ENCODE results near the gene PTP4A2. TPM values are rescaled to one million over a fixed set of nuclear protein-coding genes. Genes with fewer than 3 reads are reported as not detected.

Gene PTP4A2
- total RNA-seq, 6 experiments from 2014 or later: 258 to 353 (median 305) TPM

- Mint-ChIP-seq H3K36me3 (ENCODE audit: low read depth) (peaks cover 36% of the 10 kb centered on the region), H3K4me1 (ENCODE audit: low read depth) (peaks cover 36% of the 10 kb centered on the region), H3K4me3 (no peak overlapping the region), H3K27ac (0 out of 2 replicates have a peak overlapping the region, but pooled peaks have one; percentile 24), H3K27me3 (ENCODE audit: insufficient read depth) (peaks cover 2% of the 10 kb centered on the region), H3K9me3 (no peaks in the 10 kb centered on the region)
- DNase-seq: no peak
- no peak for TF ChIP-seq CTCF (IDR thresholded peaks at IDR 0.05)
These were observed 25.3 kb downstream of the PTP4A2 start for GRCh38 chr1:31912839-31913239.

- TF ChIP-seq CTCF (IDR thresholded peaks at IDR 0.05): no peak
- H3K27ac Mint-ChIP-seq: peak overlapping the region; percentile 24; the same call in 1 of the 2 replicates
- no peaks in the 10 kb centered on the region for H3K9me3 Mint-ChIP-seq
- peaks cover 2% of the 10 kb centered on the region for H3K27me3 Mint-ChIP-seq (ENCODE audit: insufficient read depth)
- DNase-seq: no peak
- H3K36me3 Mint-ChIP-seq (ENCODE audit: low read depth): peaks cover 41% of the 10 kb centered on the region
- H3K4me1 Mint-ChIP-seq (ENCODE audit: low read depth): peaks cover 40% of the 10 kb centered on the region
- H3K4me3 Mint-ChIP-seq: no peak overlapping the region
These were observed 26.0 kb downstream of the PTP4A2 start for GRCh38 chr1:31911994-31912780.

- no peak for DNase-seq
- H3K36me3 Mint-ChIP-seq (ENCODE audit: low read depth): peaks cover 54% of the 10 kb centered on the region
- peak overlapping the region; percentile 8; the same call in 1 of the 2 replicates for H3K27ac Mint-ChIP-seq
- H3K4me1 Mint-ChIP-seq (ENCODE audit: low read depth): peaks cover 40% of the 10 kb centered on the region
- no peak overlapping the region for H3K4me3 Mint-ChIP-seq
- H3K27me3 Mint-ChIP-seq (ENCODE audit: insufficient read depth): peaks cover 2% of the 10 kb centered on the region
- no peaks in the 10 kb centered on the region for H3K9me3 Mint-ChIP-seq
- no peak for TF ChIP-seq CTCF (IDR thresholded peaks at IDR 0.05)
These were observed 27.2 kb downstream of the PTP4A2 start for GRCh38 chr1:31910933-31911332.

GRCh38 chr1:31909691-31910090, 28.5 kb downstream of the PTP4A2 start:
- no peak overlapping the region for H3K4me3 Mint-ChIP-seq
- TF ChIP-seq CTCF (IDR thresholded peaks at IDR 0.05): no peak
- peaks cover 40% of the 10 kb centered on the region for H3K4me1 Mint-ChIP-seq (ENCODE audit: low read depth)
- H3K9me3 Mint-ChIP-seq: no peaks in the 10 kb centered on the region
- no peak overlapping the region for H3K27ac Mint-ChIP-seq
- H3K36me3 Mint-ChIP-seq (ENCODE audit: low read depth): peaks cover 66% of the 10 kb centered on the region
- DNase-seq: no peak
- peaks cover 4% of the 10 kb centered on the region for H3K27me3 Mint-ChIP-seq (ENCODE audit: insufficient read depth)

GRCh38 chr1:31906557-31906956, 31.6 kb downstream of the PTP4A2 start:
- peaks cover 8% of the 10 kb centered on the region for H3K27me3 Mint-ChIP-seq (ENCODE audit: insufficient read depth)
- no peak for DNase-seq
- TF ChIP-seq CTCF (IDR thresholded peaks at IDR 0.05): no peak
- peaks cover 68% of the 10 kb centered on the region for H3K36me3 Mint-ChIP-seq (ENCODE audit: low read depth)
- no peak overlapping the region for H3K27ac Mint-ChIP-seq
- no peaks in the 10 kb centered on the region for H3K9me3 Mint-ChIP-seq
- H3K4me1 Mint-ChIP-seq (ENCODE audit: low read depth): peaks cover 16% of the 10 kb centered on the region
- no peak overlapping the region for H3K4me3 Mint-ChIP-seq
